T-helper 1 cell treated with Interleukin-12 subunit alpha and Interleukin-12 subunit beta and Interleukin-4 antibody, amounts not matched to agents 30 ng/mL and 1 ng/mL, for 36 hours (primary cell): ENCODE results near the gene RNF180. TPM values are rescaled to one million over a fixed set of nuclear protein-coding genes. Genes with fewer than 3 reads are reported as not detected.
"Not testable (repeated sequence)": the region's sequence is repeated elsewhere in the genome, so short reads cannot be mapped to it uniquely, and the experiment has no call there.

Experiments used
- intact Hi-C: fragments of 100-400 bp; cut with micrococcal nuclease; formaldehyde crosslinking; loops from one replicate; pipeline ENCODE4 v1.15.1; 2024
- total RNA-seq: library from RNA; stranded (reverse); gene quantifications from 2 replicates; pipeline ENCODE4 v1.2.3, GENCODE V29; 2022

The RNF180 gene
- total RNA-seq, 1 donor from 2014 or later: not detected

GRCh38 chr5:64269164-64269563 is 103.5 kb downstream of the RNF180 start:
- intact Hi-C loops: no loop called here

- intact Hi-C loops: no loop called here
Observed at GRCh38 chr5:64273276-64273675, 107.6 kb downstream of the RNF180 start.

- intact Hi-C loops: no loop called here
Observed at GRCh38 chr5:64285188-64286130, 119.8 kb downstream of the RNF180 start.

GRCh38 chr5:64286381-64286780 is 120.7 kb downstream of the RNF180 start:
- intact Hi-C loops: no loop called here

GRCh38 chr5:64288496-64288895 is 122.9 kb downstream of the RNF180 start:
- intact Hi-C loops: not testable (repeated sequence)

- intact Hi-C loops: no loop called here
Observed at GRCh38 chr5:64292611-64293215, 127.1 kb downstream of the RNF180 start.

- intact Hi-C loops: no loop called here
Observed at GRCh38 chr5:64295101-64295500, 129.5 kb downstream of the RNF180 start.

GRCh38 chr5:64298586-64298985 is 132.9 kb downstream of the RNF180 start:
- intact Hi-C loops: no loop called here

GRCh38 chr5:64299805-64300204 is 134.2 kb downstream of the RNF180 start:
- intact Hi-C loops: no loop called here

GRCh38 chr5:64301566-64301965 is 135.9 kb downstream of the RNF180 start:
- intact Hi-C loops: no loop called here

- intact Hi-C loops: no loop called here
Observed at GRCh38 chr5:64308135-64308534, 142.5 kb downstream of the RNF180 start.

- intact Hi-C loops: no loop called here
Observed at GRCh38 chr5:64312491-64312890, 146.8 kb downstream of the RNF180 start.

GRCh38 chr5:64315778-64316177 is 150.1 kb downstream of the RNF180 start:
- intact Hi-C loops: no loop called here

GRCh38 chr5:64318175-64318574 is 152.5 kb downstream of the RNF180 start:
- intact Hi-C loops: no loop called here

GRCh38 chr5:64323591-64323990 is 157.9 kb downstream of the RNF180 start:
- intact Hi-C loops: no loop called here

GRCh38 chr5:64330728-64331231 is 165.1 kb downstream of the RNF180 start:
- intact Hi-C loops: no loop called here

GRCh38 chr5:64331597-64332277 is 166.1 kb downstream of the RNF180 start:
- intact Hi-C loops: no loop called here

- intact Hi-C loops: no loop called here
Observed at GRCh38 chr5:64333886-64334285, 168.2 kb downstream of the RNF180 start.

- intact Hi-C loops: no loop called here
Observed at GRCh38 chr5:64339769-64340168, 174.1 kb downstream of the RNF180 start.

- intact Hi-C loops: no loop called here
Observed at GRCh38 chr5:64340293-64340692, 174.7 kb downstream of the RNF180 start.

GRCh38 chr5:64341340-64341739 is 175.7 kb downstream of the RNF180 start:
- intact Hi-C loops: no loop called here

GRCh38 chr5:64344501-64344900 is 178.9 kb downstream of the RNF180 start:
- intact Hi-C loops: no loop called here
